ENCODE data around the gene KLF16. TPM values are rescaled to one million over a fixed set of nuclear protein-coding genes. Genes with fewer than 3 reads are reported as not detected.

Gene KLF16
- total and polyA plus RNA-seq, 9 of the 15 experiments (the other 6 are each of a cell fraction or from before 2014, with no cell fraction given), result 0.04 to 60.4 (median 6.8) TPM

GRCh38 chr19:1811472-1811894, 51.9 kb downstream of the KLF16 start (continued):
- TF ChIP-seq, protein P1, sequence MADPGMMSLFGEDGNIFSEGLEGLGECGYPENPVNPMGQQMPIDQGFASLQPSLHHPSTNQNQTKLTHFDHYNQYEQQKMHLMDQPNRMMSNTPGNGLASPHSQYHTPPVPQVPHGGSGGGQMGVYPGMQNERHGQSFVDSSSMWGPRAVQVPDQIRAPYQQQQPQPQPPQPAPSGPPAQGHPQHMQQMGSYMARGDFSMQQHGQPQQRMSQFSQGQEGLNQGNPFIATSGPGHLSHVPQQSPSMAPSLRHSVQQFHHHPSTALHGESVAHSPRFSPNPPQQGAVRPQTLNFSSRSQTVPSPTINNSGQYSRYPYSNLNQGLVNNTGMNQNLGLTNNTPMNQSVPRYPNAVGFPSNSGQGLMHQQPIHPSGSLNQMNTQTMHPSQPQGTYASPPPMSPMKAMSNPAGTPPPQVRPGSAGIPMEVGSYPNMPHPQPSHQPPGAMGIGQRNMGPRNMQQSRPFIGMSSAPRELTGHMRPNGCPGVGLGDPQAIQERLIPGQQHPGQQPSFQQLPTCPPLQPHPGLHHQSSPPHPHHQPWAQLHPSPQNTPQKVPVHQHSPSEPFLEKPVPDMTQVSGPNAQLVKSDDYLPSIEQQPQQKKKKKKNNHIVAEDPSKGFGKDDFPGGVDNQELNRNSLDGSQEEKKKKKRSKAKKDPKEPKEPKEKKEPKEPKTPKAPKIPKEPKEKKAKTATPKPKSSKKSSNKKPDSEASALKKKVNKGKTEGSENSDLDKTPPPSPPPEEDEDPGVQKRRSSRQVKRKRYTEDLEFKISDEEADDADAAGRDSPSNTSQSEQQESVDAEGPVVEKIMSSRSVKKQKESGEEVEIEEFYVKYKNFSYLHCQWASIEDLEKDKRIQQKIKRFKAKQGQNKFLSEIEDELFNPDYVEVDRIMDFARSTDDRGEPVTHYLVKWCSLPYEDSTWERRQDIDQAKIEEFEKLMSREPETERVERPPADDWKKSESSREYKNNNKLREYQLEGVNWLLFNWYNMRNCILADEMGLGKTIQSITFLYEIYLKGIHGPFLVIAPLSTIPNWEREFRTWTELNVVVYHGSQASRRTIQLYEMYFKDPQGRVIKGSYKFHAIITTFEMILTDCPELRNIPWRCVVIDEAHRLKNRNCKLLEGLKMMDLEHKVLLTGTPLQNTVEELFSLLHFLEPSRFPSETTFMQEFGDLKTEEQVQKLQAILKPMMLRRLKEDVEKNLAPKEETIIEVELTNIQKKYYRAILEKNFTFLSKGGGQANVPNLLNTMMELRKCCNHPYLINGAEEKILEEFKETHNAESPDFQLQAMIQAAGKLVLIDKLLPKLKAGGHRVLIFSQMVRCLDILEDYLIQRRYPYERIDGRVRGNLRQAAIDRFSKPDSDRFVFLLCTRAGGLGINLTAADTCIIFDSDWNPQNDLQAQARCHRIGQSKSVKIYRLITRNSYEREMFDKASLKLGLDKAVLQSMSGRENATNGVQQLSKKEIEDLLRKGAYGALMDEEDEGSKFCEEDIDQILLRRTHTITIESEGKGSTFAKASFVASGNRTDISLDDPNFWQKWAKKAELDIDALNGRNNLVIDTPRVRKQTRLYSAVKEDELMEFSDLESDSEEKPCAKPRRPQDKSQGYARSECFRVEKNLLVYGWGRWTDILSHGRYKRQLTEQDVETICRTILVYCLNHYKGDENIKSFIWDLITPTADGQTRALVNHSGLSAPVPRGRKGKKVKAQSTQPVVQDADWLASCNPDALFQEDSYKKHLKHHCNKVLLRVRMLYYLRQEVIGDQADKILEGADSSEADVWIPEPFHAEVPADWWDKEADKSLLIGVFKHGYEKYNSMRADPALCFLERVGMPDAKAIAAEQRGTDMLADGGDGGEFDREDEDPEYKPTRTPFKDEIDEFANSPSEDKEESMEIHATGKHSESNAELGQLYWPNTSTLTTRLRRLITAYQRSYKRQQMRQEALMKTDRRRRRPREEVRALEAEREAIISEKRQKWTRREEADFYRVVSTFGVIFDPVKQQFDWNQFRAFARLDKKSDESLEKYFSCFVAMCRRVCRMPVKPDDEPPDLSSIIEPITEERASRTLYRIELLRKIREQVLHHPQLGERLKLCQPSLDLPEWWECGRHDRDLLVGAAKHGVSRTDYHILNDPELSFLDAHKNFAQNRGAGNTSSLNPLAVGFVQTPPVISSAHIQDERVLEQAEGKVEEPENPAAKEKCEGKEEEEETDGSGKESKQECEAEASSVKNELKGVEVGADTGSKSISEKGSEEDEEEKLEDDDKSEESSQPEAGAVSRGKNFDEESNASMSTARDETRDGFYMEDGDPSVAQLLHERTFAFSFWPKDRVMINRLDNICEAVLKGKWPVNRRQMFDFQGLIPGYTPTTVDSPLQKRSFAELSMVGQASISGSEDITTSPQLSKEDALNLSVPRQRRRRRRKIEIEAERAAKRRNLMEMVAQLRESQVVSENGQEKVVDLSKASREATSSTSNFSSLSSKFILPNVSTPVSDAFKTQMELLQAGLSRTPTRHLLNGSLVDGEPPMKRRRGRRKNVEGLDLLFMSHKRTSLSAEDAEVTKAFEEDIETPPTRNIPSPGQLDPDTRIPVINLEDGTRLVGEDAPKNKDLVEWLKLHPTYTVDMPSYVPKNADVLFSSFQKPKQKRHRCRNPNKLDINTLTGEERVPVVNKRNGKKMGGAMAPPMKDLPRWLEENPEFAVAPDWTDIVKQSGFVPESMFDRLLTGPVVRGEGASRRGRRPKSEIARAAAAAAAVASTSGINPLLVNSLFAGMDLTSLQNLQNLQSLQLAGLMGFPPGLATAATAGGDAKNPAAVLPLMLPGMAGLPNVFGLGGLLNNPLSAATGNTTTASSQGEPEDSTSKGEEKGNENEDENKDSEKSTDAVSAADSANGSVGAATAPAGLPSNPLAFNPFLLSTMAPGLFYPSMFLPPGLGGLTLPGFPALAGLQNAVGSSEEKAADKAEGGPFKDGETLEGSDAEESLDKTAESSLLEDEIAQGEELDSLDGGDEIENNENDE (IDR thresholded peaks at IDR 0.05; ENCODE audit: low read depth, low read length), result no peak
- TF ChIP-seq BRF2 (IDR thresholded peaks at IDR 0.05; ENCODE audit: borderline replicate concordance, insufficient read depth, insufficient read length) (no peak), ARID4B (CRISPR knock-in tag; IDR thresholded peaks at IDR 0.05) (0 out of 2 replicates have a peak, but pooled peaks have one; percentile 8), ZNF263 (CRISPR knock-in tag; IDR thresholded peaks at IDR 0.05; ENCODE audit: borderline replicate concordance) (peak; percentile 15; the same call in 1 of the 2 replicates), IRF2 (CRISPR knock-in tag; IDR thresholded peaks at IDR 0.05) (no peak)
